ENCODE results near the gene WWC2.
"Not testable (repeated sequence)": the region's sequence is repeated elsewhere in the genome, so short reads cannot be mapped to it uniquely, and the experiment has no call there.

WWC2 gene

GRCh38 chr4:183144787-183145186 is 45.7 kb downstream of the WWC2 start:
- ATAC-seq: no peak

- no peak for ATAC-seq
Observed at GRCh38 chr4:183145773-183146172, 46.7 kb downstream of the WWC2 start.

GRCh38 chr4:183146478-183146877 is 47.4 kb downstream of the WWC2 start:
- no peak for ATAC-seq

GRCh38 chr4:183147196-183147595 is 48.1 kb downstream of the WWC2 start:
- no peak for ATAC-seq

GRCh38 chr4:183147983-183148382 is 48.9 kb downstream of the WWC2 start:
- ATAC-seq: no peak

GRCh38 chr4:183149616-183150539 is 50.8 kb downstream of the WWC2 start:
- no peak for ATAC-seq

- not testable (repeated sequence) for ATAC-seq
Observed at GRCh38 chr4:183150664-183151063, 51.6 kb downstream of the WWC2 start.

GRCh38 chr4:183152232-183152631 is 53.2 kb downstream of the WWC2 start:
- not testable (repeated sequence) for ATAC-seq

GRCh38 chr4:183153190-183153916 is 54.3 kb downstream of the WWC2 start:
- no peak for ATAC-seq

GRCh38 chr4:183154701-183155391 is 55.8 kb downstream of the WWC2 start:
- ATAC-seq: no peak

- ATAC-seq: no peak
Observed at GRCh38 chr4:183155450-183156184, 56.6 kb downstream of the WWC2 start.

GRCh38 chr4:183157215-183157614 is 58.2 kb downstream of the WWC2 start:
- ATAC-seq: no peak

- no peak for ATAC-seq
Observed at GRCh38 chr4:183158062-183158461, 59.0 kb downstream of the WWC2 start.

GRCh38 chr4:183161630-183162029 is 62.6 kb downstream of the WWC2 start:
- no peak for ATAC-seq

- no peak for ATAC-seq
Observed at GRCh38 chr4:183163135-183163534, 64.1 kb downstream of the WWC2 start.

- ATAC-seq: no peak
Observed at GRCh38 chr4:183164963-183165362, 65.9 kb downstream of the WWC2 start.

- no peak for ATAC-seq
Observed at GRCh38 chr4:183165376-183165775, 66.3 kb downstream of the WWC2 start.

- ATAC-seq: no peak
Observed at GRCh38 chr4:183170894-183171293, 71.8 kb downstream of the WWC2 start.

GRCh38 chr4:183171484-183172267 is 72.6 kb downstream of the WWC2 start:
- no peak for ATAC-seq

- no peak for ATAC-seq
Observed at GRCh38 chr4:183172881-183173280, 73.8 kb downstream of the WWC2 start.
